HEK293 (cell line): ENCODE measurements around the gene PLD3.
A peak's percentile ranks its signal among the peaks of the same experiment; 100 is the strongest.

Experiments
- BCL11A ChIP-seq: fragments of 450-650 bp; formaldehyde crosslinking; IDR thresholded peaks from 2 replicates; pipeline ENCODE4 v1.5.1; 2016; ENCODE audit warnings: low read depth, missing biosample characterization, missing genetic modification characterization
- EGR2 ChIP-seq: fragments of 450-650 bp; formaldehyde crosslinking; IDR thresholded peaks from 2 replicates; pipeline ENCODE4 v1.5.1; 2016; ENCODE audit warnings: low read depth, missing biosample characterization, missing genetic modification characterization
- GLI2 ChIP-seq: fragments of 450-650 bp; formaldehyde crosslinking; IDR thresholded peaks from 2 replicates; pipeline ENCODE4; 2017; ENCODE audit warnings: missing biosample characterization, missing genetic modification characterization, low read depth, borderline replicate concordance
- GLIS1 ChIP-seq: fragments of 450-650 bp; formaldehyde crosslinking; IDR thresholded peaks from 2 replicates; pipeline ENCODE4 v1.5.1; 2016; ENCODE audit warnings: missing biosample characterization, missing genetic modification characterization
- KLF7 ChIP-seq: fragments of 450-650 bp; formaldehyde crosslinking; IDR thresholded peaks from 2 replicates; pipeline ENCODE4 v1.5.1; 2016; ENCODE audit warnings: missing biosample characterization, missing genetic modification characterization, borderline replicate concordance
- REPIN1 ChIP-seq: fragments of 450-650 bp; formaldehyde crosslinking; IDR thresholded peaks from 2 replicates; pipeline ENCODE4 v1.5.1; 2017; ENCODE audit warnings: missing biosample characterization, missing genetic modification characterization, low read depth
- SCRT1 ChIP-seq: fragments of 450-650 bp; formaldehyde crosslinking; IDR thresholded peaks from 2 replicates; pipeline ENCODE4 v1.5.1; 2016; ENCODE audit warnings: missing biosample characterization, missing genetic modification characterization, borderline replicate concordance
- SP2 ChIP-seq: fragments of 450-650 bp; formaldehyde crosslinking; IDR thresholded peaks from 2 replicates; pipeline ENCODE4 v1.5.1; 2016; ENCODE audit warnings: missing biosample characterization, missing genetic modification characterization
- SP7 ChIP-seq: fragments of 450-650 bp; formaldehyde crosslinking; IDR thresholded peaks from 2 replicates; pipeline ENCODE4 v1.5.1; 2016; ENCODE audit warnings: missing biosample characterization, missing genetic modification characterization
- YY1 ChIP-seq: fragments of 450-650 bp; formaldehyde crosslinking; IDR thresholded peaks from 2 replicates; pipeline ENCODE4 v1.5.1; 2018; ENCODE audit warnings: missing biosample characterization, missing genetic modification characterization
- ZBTB1 ChIP-seq: fragments of 450-650 bp; formaldehyde crosslinking; IDR thresholded peaks from 2 replicates; pipeline ENCODE4 v1.5.1; 2016; ENCODE audit warnings: missing biosample characterization, missing genetic modification characterization
- ZEB2 ChIP-seq: fragments of 450-650 bp; formaldehyde crosslinking; IDR thresholded peaks from 2 replicates; pipeline ENCODE4 v1.5.1; 2016; ENCODE audit warnings: missing biosample characterization, missing genetic modification characterization
- ZNF138 ChIP-seq: fragments of 450-650 bp; formaldehyde crosslinking; IDR thresholded peaks from 2 replicates; pipeline ENCODE4 v1.5.1; 2016; ENCODE audit warnings: missing biosample characterization, missing genetic modification characterization, borderline replicate concordance
- ZNF2 ChIP-seq: fragments of 450-650 bp; formaldehyde crosslinking; IDR thresholded peaks from 2 replicates; pipeline ENCODE4 v1.5.1; 2016; ENCODE audit warnings: missing biosample characterization, missing genetic modification characterization
- ZNF354C ChIP-seq: fragments of 450-650 bp; formaldehyde crosslinking; IDR thresholded peaks from 2 replicates; pipeline ENCODE4 v1.5.1; 2016; ENCODE audit warnings: missing biosample characterization, missing genetic modification characterization, low read depth, borderline replicate concordance
- ZNF404 ChIP-seq: fragments of 450-650 bp; formaldehyde crosslinking; IDR thresholded peaks from 2 replicates; pipeline ENCODE4 v1.5.1; 2017; ENCODE audit warnings: missing biosample characterization, missing genetic modification characterization
- ZNF548 ChIP-seq: fragments of 450-650 bp; formaldehyde crosslinking; IDR thresholded peaks from 2 replicates; pipeline ENCODE4 v1.5.1; 2016; ENCODE audit warnings: missing biosample characterization, missing genetic modification characterization
- ZNF600 ChIP-seq: fragments of 450-650 bp; formaldehyde crosslinking; IDR thresholded peaks from 2 replicates; pipeline ENCODE4 v1.5.1; 2016; ENCODE audit warnings: missing biosample characterization, missing genetic modification characterization
- ZNF785 ChIP-seq: fragments of 450-650 bp; formaldehyde crosslinking; IDR thresholded peaks from 2 replicates; pipeline ENCODE4 v1.5.1; 2016; ENCODE audit warnings: missing biosample characterization, missing genetic modification characterization
- TF ChIP-seq, protein P1 (sequence below): fragments of 450-650 bp; formaldehyde crosslinking; IDR thresholded peaks from 2 replicates; pipeline ENCODE4 v1.5.1; 2016; ENCODE audit warnings: missing biosample characterization, missing genetic modification characterization
- TF ChIP-seq, protein P2 (sequence below): fragments of 450-650 bp; IDR thresholded peaks from 2 replicates; pipeline ENCODE4 v1.5.1; 2018; ENCODE audit warnings: missing biosample characterization, mild to moderate bottlenecking, missing genetic modification characterization
- TF ChIP-seq, protein P3 (sequence below): fragments of 450-650 bp; formaldehyde crosslinking; IDR thresholded peaks from 2 replicates; pipeline ENCODE4 v1.5.1; 2016; ENCODE audit warnings: missing biosample characterization, missing genetic modification characterization
- TF ChIP-seq, protein P4 (sequence below): fragments of 450-650 bp; formaldehyde crosslinking; IDR thresholded peaks from 2 replicates; pipeline ENCODE4 v1.5.0; 2017; ENCODE audit warnings: missing biosample characterization, missing genetic modification characterization, borderline replicate concordance
- TF ChIP-seq, protein P5 (sequence below): fragments of 450-650 bp; formaldehyde crosslinking; IDR thresholded peaks from 2 replicates; pipeline ENCODE4 v1.5.1; 2017; ENCODE audit warnings: missing biosample characterization, missing genetic modification characterization
- TF ChIP-seq, protein P6 (sequence below): fragments of 450-650 bp; formaldehyde crosslinking; IDR thresholded peaks from 2 replicates; pipeline ENCODE4 v1.5.1; 2016; ENCODE audit warnings: missing biosample characterization, missing genetic modification characterization

Gene PLD3

DNA sequence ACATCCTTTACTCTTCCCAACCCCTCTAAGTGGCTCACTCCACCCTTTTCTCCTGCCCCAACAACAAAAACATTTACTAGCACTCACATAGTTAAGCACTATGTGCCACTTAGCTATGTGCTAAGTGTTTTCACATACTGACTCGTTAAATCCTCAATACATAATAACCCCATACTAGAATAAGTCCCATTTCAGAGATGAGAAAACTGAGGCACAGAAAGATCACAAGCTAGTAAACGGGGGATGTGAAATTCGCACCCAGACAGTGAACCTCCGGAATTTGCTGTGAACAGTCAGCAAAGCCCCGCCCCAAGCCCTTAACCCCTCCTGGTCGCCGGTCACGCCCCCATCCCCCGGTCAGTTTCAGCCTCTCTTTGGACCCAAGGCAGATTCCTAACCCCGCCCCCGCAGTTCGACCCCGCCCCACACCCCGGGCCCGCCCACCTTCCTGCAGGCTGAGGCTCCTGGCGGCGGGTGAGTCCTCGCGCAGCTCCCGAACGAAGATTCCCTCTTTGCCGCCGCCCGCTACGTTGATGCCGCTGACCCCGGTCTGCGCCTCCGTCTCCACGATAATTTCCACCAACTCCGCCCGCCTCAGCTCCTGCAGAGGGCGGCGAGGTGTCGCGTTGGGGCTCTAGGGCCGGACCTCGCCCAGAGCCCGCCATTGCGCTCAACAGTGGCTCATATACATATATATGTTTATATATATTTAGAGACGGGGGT is 54.9 kb downstream of the PLD3 start (continued):
- peak; percentile 77; the same call in 1 of the 2 replicates for TF ChIP-seq REPIN1 (tag by site-specific recombination)
- TF ChIP-seq SCRT1 (tag by site-specific recombination), result no peak
- TF ChIP-seq ZNF600, result peak; percentile 86
- TF ChIP-seq EGR2 (tag by site-specific recombination), result peak; percentile 76
- TF ChIP-seq ZNF2 (tag by site-specific recombination), result no peak
- peak; percentile 50; the same call in 1 of the 2 replicates for TF ChIP-seq GLIS1 (tag by site-specific recombination)
- TF ChIP-seq, protein P1, sequence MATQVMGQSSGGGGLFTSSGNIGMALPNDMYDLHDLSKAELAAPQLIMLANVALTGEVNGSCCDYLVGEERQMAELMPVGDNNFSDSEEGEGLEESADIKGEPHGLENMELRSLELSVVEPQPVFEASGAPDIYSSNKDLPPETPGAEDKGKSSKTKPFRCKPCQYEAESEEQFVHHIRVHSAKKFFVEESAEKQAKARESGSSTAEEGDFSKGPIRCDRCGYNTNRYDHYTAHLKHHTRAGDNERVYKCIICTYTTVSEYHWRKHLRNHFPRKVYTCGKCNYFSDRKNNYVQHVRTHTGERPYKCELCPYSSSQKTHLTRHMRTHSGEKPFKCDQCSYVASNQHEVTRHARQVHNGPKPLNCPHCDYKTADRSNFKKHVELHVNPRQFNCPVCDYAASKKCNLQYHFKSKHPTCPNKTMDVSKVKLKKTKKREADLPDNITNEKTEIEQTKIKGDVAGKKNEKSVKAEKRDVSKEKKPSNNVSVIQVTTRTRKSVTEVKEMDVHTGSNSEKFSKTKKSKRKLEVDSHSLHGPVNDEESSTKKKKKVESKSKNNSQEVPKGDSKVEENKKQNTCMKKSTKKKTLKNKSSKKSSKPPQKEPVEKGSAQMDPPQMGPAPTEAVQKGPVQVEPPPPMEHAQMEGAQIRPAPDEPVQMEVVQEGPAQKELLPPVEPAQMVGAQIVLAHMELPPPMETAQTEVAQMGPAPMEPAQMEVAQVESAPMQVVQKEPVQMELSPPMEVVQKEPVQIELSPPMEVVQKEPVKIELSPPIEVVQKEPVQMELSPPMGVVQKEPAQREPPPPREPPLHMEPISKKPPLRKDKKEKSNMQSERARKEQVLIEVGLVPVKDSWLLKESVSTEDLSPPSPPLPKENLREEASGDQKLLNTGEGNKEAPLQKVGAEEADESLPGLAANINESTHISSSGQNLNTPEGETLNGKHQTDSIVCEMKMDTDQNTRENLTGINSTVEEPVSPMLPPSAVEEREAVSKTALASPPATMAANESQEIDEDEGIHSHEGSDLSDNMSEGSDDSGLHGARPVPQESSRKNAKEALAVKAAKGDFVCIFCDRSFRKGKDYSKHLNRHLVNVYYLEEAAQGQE (tag by site-specific recombination), result no peak
- no peak for TF ChIP-seq ZNF138 (tag by site-specific recombination)
- TF ChIP-seq, protein P2, sequence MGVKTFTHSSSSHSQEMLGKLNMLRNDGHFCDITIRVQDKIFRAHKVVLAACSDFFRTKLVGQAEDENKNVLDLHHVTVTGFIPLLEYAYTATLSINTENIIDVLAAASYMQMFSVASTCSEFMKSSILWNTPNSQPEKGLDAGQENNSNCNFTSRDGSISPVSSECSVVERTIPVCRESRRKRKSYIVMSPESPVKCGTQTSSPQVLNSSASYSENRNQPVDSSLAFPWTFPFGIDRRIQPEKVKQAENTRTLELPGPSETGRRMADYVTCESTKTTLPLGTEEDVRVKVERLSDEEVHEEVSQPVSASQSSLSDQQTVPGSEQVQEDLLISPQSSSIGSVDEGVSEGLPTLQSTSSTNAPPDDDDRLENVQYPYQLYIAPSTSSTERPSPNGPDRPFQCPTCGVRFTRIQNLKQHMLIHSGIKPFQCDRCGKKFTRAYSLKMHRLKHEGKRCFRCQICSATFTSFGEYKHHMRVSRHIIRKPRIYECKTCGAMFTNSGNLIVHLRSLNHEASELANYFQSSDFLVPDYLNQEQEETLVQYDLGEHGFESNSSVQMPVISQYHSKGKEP (tag by site-specific recombination), result no peak
- TF ChIP-seq, protein P3, sequence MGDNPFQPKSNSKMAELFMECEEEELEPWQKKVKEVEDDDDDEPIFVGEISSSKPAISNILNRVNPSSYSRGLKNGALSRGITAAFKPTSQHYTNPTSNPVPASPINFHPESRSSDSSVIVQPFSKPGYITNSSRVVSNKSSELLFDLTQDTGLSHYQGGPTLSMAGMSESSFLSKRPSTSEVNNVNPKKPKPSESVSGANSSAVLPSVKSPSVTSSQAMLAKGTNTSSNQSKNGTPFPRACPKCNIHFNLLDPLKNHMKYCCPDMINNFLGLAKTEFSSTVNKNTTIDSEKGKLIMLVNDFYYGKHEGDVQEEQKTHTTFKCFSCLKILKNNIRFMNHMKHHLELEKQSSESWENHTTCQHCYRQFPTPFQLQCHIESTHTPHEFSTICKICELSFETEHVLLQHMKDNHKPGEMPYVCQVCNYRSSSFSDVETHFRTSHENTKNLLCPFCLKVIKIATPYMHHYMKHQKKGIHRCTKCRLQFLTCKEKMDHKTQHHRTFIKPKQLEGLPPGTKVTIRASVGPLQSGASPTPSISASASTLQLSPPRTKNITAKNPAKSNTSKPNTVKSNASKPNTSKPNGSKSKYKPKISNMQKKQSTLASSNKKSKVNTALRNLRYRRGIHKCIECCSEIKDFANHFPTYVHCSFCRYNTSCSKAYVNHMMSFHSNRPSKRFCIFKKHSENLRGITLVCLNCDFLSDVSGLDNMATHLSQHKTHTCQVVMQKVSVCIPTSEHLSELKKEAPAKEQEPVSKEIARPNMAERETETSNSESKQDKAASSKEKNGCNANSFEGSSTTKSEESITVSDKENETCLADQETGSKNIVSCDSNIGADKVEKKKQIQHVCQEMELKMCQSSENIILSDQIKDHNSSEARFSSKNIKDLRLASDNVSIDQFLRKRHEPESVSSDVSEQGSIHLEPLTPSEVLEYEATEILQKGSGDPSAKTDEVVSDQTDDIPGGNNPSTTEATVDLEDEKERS (tag by site-specific recombination), result peak; percentile 99
- TF ChIP-seq ZNF785, result peak; percentile 41; the same call in 1 of the 2 replicates
- no peak for TF ChIP-seq BCL11A (tag by site-specific recombination)
- TF ChIP-seq, protein P4, sequence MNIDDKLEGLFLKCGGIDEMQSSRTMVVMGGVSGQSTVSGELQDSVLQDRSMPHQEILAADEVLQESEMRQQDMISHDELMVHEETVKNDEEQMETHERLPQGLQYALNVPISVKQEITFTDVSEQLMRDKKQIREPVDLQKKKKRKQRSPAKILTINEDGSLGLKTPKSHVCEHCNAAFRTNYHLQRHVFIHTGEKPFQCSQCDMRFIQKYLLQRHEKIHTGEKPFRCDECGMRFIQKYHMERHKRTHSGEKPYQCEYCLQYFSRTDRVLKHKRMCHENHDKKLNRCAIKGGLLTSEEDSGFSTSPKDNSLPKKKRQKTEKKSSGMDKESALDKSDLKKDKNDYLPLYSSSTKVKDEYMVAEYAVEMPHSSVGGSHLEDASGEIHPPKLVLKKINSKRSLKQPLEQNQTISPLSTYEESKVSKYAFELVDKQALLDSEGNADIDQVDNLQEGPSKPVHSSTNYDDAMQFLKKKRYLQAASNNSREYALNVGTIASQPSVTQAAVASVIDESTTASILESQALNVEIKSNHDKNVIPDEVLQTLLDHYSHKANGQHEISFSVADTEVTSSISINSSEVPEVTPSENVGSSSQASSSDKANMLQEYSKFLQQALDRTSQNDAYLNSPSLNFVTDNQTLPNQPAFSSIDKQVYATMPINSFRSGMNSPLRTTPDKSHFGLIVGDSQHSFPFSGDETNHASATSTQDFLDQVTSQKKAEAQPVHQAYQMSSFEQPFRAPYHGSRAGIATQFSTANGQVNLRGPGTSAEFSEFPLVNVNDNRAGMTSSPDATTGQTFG (tag by site-specific recombination), result no peak; the same call in 1 of the 2 replicates
- TF ChIP-seq SP7 (tag by site-specific recombination), result peak; percentile 83
- TF ChIP-seq YY1 (tag by site-specific recombination), result 0 out of 2 replicates have a peak, but pooled peaks have one; percentile 67
- TF ChIP-seq GLI2, result no peak
- peak; percentile 49; the same call in 1 of the 2 replicates for TF ChIP-seq ZEB2 (tag by site-specific recombination)
- TF ChIP-seq SP2 (tag by site-specific recombination), result peak; percentile 84
- no peak for TF ChIP-seq ZNF354C (tag by site-specific recombination)
- no peak for TF ChIP-seq ZBTB1 (tag by site-specific recombination)
- TF ChIP-seq, protein P5, sequence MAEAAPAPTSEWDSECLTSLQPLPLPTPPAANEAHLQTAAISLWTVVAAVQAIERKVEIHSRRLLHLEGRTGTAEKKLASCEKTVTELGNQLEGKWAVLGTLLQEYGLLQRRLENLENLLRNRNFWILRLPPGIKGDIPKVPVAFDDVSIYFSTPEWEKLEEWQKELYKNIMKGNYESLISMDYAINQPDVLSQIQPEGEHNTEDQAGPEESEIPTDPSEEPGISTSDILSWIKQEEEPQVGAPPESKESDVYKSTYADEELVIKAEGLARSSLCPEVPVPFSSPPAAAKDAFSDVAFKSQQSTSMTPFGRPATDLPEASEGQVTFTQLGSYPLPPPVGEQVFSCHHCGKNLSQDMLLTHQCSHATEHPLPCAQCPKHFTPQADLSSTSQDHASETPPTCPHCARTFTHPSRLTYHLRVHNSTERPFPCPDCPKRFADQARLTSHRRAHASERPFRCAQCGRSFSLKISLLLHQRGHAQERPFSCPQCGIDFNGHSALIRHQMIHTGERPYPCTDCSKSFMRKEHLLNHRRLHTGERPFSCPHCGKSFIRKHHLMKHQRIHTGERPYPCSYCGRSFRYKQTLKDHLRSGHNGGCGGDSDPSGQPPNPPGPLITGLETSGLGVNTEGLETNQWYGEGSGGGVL (tag by site-specific recombination), result no peak
- TF ChIP-seq KLF7 (tag by site-specific recombination), result peak; percentile 69; the same call in 1 of the 2 replicates
- TF ChIP-seq ZNF404 (tag by site-specific recombination), result no peak
- TF ChIP-seq ZNF548, result peak; percentile 66; the same call in 1 of the 2 replicates
- TF ChIP-seq, protein P6, sequence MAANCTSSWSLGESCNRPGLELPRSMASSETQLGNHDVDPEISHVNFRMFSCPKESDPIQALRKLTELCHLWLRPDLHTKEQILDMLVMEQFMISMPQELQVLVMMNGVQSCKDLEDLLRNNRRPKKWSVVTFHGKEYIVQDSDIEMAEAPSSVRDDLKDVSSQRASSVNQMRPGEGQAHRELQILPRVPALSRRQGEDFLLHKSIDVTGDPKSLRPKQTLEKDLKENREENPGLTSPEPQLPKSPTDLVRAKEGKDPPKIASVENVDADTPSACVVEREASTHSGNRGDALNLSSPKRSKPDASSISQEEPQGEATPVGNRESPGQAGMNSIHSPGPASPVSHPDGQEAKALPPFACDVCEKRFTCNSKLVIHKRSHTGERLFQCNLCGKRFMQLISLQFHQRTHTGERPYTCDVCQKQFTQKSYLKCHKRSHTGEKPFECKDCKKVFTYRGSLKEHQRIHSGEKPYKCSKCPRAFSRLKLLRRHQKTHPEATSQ (tag by site-specific recombination), result no peak
